Measurements from ENCODE around the gene SPRR2F.

Gene SPRR2F

DNA sequence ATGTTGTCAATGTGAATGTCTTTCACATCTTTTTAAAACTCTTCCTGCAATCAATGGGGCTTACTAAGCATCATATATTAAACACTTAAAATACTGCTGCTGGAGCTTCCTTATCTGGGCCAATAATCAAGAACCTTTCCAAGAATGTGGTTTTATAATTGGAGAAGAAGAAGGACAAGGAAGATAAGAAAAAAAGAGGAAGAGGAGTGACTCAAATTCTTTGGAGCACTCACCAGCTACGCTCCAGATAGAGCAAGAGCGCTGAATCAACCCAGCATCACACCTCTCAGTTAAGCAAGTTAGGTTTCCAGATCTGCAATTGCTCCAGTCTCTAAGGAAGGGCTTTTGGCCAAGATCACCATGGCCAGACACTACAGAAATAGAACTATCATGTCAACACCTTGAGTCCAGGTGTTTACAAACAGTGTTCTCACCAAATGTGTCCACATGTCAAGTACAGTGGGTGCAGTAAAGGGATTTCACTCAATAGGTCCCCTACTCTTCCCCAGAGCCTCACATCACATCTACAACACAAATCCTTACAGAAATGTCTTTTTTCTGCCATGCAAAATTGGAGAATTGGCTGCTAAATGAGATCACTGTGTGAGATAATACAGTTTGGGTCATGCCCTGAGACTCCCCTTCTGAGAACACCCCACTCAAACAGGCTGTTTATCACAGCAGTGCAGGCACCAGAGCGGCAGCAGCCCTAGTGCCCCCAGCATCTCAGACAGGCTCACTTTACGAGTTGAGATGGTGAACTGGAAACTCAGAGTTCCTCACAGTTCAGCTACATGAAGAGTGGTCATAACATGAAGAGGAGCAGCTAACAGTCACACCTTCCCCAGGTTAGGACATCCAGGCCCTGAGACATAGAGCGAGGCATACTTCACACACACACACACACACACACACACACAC is 40.2 kb downstream of the SPRR2F start:
- no peak for DNase-seq

DNA sequence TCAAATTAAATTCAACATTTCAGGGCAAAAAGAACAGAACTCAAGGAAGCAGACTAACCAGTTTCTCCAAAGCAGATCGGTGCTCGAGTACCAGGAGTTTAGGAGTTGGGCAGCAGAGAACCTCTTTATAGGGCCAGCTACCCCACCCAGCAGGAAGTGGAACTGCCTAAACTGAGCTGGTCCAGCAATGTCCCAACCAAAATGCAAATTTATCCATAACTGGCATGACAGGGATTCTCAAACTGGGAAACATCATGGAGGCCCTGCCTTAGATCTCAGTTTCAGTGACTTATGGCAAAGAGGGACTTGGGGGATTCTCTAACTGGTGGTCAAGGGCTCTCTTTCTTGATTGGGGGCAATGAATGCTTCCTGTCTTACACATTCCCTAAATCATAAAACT is 41.8 kb downstream of the SPRR2F start, which contains the start of gene SPRR2B:
Gene SPRR2B, minus strand, starts transcription at position 101 of the 400 bp plus-strand sequence. CDS start 772 bp downstream, outside the sequence.
- DNase-seq: no peak

DNA sequence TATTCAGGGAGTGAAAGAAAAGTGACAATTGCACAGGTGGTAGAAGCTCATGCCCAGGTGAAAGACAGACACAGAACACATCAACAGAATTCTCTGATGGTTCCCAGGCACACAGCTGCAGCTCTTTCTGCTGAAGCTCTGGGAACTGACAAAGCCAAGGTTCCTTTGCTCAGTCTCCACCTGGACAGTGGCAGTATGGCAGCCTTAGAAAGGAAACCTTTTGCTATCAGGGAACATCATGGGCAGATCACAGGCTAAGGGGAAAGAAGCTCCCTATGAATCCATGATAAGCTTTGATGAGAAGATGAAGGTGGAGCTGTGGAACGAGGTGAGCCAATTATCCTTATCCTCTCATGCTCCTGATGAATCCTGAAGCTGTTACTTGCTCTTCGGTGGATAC is 43.1 kb downstream of the SPRR2F start:
- DNase-seq: no peak
